Measurements from ENCODE around the gene GNA15.

Gene GNA15

DNA sequence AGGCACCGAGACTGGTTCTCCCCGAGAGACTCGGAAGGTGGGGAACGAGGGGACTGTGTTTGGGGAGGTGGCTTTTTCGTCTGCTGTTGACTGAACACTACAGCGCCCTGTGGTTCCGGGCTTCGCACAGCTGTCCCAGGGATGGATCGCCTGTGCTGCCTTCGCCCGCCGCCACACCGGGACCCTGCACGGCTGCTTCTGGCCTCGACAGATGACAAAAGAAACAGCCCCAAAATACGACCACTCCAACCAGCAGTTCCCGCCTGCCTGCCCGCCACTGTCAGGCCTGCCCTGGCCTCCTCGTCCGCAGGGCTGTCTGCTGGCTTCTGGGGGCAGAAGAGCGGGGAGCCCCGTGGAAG is 13.3 kb upstream of the GNA15 start:
- no peak for DNase-seq

DNA sequence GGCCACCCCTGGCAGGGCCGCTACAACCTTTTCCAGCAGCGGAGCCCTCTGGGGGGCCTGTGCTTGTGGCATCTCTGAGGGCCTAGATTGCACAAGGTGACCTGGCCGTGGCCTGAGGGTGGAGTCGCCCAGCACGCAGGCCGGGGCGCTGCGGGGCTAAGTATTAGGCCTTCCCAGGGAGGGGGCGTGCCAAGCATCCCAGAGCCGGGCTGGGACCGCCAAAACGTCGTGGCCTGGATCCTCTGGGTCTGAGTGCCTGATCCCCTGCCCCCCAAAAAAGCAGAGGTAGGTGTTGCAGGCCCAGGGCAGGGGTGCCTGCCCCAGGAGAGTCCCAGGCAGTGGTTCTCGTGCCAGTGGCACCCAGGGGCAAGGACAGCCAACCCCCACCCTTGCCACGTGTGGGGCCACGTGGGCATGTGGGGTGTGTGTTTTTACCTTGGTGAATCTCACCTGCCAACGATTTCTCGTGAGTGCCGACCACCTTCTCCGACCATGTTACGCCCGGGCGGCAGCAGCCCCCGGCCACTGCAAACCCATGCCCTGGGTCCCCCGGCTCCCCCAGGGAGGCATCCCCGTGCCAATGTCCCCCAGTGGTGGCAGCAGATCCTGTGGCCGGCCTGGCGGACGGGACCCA is 12.6 kb upstream of the GNA15 start:
- no peak for DNase-seq

DNA sequence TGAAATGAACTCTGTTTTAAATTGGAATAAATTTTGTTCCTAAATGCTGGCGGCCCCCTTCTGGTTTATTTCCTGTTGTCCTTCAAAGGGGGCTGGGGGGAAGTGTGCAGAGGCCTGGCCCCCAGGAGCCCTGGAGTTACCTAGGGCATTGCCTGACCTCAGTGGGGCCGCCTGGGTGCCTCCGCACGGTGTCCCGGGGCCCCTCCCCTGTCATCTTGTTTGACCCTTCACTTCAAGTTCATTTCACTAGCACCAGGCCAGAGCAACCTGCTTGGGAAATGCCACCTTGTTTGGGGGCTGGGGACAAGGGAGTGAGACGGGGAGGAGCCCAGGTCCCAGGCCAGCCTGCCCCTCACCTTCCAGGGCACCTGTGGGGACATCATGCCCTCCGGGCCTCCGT is 11.9 kb upstream of the GNA15 start:
- no peak for DNase-seq

DNA sequence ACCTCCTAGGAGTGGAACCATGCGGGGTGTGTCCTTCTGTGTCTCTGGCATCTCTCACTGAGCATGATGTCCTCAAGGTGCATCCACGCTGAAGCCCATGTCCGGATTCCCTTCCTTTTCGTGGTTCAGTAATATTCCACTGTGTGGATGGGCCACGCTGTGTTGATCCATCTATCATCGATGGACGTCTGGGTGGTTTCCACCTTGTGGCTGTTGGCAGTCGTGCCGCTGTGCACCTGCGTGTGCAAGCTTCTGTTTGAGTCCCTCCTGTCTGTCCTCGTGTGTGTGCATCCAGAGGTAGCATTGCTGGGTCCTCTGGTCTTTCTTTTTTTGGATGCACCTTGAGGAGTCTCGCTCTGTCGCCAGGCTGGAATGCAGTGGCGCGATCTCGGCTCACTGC is 11.2 kb upstream of the GNA15 start:
- no peak for DNase-seq

DNA sequence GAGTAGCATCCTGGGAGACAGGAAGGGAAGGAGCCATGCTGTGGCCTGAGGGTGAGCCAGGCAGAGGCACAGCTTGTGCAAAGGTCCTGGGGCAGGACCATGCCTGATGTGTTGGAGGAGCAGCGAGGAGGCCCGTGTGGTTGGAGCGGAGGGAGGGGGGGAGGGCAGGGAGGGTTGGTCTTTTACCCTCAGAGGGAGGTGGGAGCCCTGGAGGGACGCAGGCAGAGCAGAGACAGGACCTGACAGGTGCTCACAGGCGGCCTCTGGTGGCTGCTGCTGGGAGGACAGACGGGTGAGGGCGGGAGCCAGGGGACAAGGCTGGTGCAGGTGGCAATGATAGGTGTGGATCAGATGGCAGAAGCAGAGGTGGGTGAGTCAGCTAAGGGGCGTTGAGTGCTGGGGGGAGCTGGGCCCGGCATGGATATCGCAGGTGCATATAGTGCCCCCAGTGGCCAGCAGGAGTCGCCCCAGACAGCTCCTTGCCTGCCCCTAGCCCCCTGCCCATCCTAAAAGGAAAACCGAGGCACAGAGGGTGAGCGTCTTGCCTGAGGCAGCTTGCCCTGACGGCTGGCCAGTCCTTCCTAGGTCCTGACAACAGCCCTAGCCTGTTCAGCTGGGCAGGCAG is 9.8 kb upstream of the GNA15 start:
- no peak for DNase-seq

DNA sequence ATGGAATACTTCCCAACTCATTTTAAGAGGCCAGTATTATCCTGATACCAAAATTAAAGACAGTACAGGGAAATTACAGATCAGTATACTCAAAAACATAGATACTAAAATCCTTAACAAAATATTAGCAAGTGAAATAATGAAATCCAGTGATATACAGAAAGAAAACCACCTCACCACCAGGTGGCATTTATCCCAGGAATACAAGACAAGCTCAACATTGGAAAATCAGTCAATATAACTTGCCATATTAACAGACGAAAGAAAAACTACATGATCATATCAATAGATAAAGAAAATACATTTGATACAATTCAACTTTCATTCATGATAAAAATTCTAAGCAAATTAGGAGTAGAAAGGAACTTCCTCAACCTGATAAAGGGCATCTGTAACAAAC is 6.7 kb upstream of the GNA15 start:
- peak; percentile 35 for DNase-seq

DNA sequence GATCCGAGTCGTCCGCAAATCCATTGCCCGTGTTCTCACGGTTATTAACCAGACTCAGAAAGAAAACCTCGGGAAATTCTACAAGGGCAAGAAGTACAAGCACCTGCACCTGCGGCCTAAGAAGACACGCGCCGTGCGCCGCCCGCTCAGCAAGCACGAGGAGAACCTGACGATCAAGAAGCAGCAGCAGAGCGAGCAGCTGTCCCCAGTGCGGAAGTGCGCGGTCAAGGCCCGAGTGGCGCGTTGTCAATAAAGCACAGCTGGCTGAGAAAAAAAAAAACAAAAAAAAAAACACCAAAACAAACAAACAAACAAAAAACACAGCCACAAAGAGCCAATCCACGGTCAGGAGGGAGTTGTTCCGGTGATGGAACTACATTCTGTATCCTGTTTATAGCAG is 4.7 kb upstream of the GNA15 start:
- DNase-seq: no peak

DNA sequence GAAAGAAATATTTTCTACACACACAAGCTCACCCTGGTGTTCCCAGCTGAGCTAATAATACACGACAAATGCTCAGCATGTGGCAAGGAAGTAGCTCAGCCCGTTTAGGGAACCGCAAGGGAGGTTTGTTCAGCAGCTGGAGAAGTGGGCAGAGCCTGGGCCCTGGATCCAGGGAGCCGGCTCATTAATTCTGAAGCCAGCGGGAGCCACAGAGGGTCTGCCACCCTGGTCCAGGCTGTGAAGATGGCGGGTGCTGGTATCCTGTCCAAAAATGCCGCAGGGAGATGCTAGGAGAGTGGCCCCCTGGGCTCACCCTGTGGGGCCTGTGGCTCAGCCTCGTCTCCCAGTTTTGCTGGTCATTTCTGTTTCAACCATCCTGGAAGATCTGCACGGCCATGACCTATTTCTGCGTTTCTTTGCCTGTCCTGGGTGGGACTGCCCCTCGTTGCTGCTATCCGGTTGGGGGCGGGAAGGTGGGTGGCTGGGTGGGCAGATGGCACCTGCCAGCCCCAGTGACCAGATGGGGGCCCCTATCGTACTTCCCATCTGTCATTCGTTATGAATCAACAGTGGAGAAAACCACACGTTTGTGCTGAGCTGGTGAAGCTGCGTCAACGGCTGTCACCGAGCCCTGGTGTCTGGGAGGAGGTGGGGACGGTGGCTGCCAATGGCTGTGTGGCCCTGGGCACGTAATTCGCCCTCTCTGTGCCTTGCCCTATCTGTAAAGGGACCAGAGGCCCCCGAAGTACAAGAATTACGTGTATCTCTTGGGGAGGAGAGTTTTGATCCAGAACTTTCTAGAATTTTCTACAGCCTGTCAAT is 2.7 kb upstream of the GNA15 start:
- peak; percentile 85 for DNase-seq

DNA sequence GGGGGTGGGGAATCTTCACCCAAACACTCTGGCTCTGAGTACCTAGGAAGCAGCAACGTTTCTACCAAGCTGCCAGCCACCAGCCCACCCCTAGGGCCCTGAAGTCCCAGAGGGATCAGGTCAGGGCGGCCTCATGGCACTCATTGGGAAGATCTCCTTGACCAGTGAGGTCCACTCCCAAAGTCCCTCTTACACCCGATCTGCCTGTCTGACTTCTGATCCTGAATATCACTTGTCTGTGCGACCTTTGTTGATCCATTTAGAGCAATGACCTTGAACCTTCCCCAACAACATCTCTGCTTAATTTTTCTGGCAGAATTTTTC is 2.1 kb upstream of the GNA15 start:
- DNase-seq: no peak

DNA sequence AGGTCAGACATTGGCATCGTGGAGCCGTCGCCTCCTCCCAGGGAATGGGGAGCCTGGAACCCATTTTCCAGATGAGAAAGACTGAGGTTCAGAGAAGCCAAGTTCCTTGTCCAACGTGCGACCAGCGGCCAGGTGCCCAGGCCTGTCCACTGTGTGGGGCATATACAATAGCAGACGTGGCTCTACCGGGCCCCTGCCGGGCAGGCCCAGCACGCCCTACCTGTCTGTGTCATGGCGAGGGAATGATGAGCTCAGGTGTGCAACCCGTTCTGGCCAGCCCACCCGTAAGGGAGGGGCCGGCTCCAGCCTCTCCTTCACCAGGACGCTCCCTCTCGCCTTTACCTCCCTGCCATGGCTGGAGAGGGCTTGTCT is 837 bp downstream of the GNA15 start:
- no peak for DNase-seq

DNA sequence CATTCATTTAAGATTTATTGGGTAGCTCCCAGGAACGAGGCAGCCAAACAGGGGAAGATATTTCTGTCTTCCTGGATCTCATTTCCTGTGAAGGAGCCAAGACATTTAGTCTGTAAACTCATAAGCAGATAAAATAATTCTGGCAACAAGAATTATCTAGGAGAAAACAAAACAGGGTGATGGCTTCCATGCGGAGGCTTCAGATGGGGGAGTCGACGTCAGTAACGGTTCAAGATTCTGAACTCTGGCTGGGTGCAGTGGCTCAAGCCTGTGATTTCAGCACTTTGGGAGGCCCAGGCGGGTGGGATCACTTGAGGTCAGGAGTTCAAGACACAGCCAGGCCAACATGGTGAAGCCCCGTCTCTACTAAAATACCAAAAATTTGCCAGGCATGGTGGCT is 1.3 kb downstream of the GNA15 start:
- DNase-seq: no peak

DNA sequence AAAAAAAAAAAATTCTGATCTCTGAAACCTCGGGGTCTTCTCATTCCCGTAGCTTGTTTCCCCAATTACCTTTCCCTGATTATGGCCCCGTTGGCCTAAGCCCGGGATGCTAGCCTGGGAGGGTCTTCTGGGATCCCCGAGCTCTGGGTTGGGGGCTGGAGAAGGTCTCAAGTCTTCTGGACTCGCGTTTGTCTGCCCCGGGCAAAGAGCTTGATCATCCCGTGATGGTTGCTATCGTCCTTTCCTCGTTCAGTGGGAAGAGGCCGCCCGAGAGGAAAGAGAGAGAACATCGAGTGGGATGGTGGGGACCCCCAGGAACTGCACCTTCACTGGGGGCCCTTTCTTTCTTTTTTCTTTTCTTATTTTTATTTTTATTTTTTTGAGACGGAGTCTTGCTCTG is 2.4 kb downstream of the GNA15 start:
- DNase-seq: no peak

DNA sequence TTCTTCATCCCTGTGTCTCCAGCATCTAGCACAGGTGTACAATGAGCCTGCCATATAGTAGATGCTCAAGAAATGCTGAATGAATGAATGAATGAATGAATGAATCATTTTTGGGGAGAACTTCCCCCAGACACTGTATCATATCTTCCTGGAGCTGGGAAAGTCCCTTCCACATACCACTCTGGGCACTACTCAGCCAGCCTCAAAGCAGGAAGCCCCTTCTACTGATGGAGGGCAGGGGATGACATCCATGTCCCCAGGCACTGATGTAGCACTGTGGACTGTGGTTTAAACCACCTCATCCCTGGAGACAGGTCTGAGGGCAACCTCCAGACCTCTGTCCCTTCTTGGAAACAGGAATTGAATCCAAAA is 4.8 kb downstream of the GNA15 start:
- no peak for DNase-seq

DNA sequence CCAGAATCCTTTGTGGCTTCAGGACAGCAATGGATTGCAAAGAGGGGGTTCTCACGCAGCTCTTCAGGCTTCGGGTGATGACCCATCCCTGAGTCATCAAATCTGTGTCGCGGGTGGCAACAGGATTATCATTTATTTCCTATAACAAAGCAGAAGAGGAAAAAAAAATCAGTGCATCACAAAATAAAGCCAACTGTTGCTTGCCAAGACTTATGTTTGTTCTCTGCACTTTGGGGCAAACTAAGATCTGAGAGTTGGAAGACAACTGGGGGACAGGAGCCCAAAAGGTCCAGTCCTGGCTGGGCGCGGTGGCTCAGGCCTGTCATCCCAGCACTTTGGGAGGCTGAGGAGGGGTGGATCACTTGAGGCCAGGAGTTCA is 6.4 kb downstream of the GNA15 start:
- DNase-seq: no peak

DNA sequence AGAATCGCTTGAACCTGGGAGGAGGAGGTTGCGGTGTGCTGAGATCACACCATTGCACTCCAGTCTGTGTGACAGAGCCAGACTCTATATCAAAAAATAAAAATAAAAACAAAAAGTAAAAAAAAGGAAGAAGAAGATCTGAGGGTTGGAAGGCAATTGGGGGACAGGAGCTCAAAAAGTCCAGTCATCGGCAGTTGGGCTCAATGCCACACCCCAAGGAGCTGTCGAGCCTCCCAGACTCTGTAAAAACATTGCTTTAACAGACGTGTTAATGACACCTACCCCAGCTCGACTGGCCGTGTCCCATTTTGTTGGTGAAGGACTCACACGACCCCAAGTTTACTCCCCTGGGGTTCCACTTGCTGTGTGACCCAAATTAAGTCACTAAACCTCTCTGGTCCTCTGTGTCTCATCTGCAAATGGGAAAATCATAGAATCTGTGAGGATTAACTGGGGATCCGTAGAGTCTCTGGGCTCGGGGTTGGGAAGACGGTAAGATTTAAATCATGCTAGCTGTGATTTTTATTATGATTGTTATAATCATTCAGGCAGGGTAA is 7.0 kb downstream of the GNA15 start:
- no peak for DNase-seq

DNA sequence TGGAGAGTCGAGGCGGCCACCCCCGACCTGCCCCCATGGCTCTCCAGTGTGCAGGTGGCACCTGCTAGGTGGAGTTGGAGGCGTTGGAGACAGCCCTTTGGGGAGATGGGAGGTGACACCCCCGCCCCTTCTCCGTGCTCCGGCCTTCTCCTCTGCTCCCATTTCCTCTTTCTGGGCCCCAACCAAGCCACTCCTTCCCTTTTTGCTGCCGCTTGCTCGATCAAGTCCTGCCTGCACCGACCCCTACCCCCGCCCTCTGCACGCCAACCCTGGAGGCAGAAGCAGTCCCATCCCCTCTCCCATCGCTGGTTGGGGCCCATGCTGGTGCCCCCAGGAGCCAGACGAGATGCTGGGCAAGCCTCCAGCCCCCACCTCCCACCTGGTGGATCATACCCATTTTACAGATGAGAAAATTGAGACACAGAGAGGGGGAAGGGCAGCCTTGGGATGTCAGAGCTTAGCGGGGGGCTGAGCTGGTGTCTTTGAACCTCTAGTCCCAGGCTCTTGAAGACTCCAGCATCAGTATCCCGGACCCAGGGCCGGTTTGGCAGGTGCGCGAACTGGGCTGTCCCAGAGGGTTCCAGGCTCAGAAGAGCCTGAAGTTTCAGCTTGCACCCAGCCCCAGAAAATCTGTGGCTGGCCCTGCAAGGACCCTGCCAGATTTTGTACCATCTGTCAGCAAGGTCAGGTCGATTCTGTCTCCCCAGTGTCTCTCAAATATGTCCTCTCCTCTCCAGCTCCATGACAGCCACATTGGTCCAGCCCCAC is 10.3 kb downstream of the GNA15 start:
- no peak for DNase-seq

DNA sequence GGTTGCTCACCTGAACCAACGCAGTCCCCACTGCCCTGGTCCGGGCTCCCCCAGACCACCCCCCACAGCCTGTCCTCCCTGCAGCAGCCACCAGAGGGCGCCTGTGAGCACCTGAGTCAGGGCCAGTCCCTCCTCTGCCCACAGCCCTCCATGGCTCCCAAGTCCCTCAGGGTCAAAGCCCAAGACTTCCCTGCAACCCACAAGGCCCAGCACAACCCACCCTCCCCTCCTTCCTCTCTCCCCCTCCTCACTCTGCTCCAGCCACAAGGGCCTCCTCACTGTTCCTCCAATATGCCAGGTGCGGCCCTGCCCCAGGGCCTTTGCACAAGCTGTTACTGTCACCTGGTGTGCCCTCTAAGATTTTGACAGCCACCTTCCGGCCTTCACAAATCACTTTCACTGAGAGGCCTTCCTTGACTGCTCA is 10.9 kb downstream of the GNA15 start:
- DNase-seq: no peak

DNA sequence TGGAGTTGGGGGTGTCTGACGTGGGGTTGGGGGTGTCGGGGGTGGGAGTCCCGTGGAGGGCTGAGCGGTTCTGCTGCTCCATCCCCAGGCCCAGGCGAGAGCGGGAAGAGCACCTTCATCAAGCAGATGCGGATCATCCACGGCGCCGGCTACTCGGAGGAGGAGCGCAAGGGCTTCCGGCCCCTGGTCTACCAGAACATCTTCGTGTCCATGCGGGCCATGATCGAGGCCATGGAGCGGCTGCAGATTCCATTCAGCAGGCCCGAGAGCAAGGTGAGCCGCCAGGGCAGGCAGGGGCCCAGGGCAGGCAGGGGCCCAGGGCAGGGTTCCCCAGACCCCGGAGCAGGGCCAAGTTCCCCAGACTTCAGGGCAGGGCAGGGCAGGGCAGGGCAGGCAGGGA is 12.7 kb downstream of the GNA15 start:
- no peak for DNase-seq

DNA sequence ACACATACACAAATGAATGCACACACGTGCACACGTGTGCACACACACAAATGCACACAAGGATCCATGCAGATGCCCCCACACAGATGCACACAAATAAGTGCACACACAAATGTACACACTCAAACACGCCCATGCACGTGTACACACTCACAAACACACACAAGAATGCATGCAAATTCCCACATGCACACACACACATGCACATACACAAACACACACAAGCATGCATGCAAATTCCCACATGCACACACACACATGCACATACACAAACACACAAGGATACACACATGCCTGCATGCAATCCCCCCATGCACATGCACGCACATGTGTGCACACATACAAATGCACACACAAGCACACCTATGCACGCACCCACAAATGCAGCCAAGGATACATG is 13.3 kb downstream of the GNA15 start:
- DNase-seq: no peak

DNA sequence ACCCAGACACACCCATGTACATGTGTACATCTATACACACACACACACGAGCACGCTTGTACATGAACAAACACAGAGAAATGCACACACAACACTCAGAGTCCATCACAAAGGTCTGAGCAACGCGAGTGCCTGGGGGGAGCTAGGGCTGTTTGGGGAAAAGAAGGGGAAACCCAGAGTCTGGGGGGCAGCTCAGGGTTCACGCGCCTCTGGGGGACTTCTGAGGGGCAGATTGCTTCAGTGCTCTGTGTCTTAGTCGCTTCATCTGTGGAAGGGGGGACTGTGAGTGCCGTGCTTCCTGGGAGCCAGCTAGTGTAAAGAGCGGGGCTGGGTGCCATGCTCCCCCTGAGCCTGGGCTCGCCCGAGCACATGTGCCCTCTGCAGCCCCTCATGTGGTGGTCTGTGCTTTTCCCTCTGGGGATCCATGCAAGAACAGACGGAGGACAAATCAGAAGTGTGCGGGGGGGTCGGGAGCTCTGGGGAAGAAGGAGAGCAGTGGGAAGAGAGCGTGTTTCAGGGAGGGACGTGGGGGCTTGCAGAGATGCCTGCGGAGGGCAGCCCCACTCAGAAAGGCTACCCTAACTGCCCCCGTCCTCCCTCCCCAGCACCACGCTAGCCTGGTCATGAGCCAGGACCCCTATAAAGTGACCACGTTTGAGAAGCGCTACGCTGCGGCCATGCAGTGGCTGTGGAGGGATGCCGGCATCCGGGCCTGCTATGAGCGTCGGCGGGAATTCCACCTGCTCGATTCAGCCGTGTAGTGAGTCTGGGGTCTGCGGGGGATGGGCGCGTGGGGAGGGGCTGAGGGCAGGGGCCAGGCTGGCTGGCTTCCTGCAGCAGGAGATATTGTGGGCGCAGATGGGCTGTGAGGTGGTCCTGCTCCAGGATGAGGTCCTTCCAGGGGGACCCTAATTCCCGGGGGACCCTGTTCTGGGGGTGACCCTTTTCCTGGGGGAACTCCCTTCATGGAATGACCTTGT is 14.0 kb downstream of the GNA15 start:
- DNase-seq: no peak

DNA sequence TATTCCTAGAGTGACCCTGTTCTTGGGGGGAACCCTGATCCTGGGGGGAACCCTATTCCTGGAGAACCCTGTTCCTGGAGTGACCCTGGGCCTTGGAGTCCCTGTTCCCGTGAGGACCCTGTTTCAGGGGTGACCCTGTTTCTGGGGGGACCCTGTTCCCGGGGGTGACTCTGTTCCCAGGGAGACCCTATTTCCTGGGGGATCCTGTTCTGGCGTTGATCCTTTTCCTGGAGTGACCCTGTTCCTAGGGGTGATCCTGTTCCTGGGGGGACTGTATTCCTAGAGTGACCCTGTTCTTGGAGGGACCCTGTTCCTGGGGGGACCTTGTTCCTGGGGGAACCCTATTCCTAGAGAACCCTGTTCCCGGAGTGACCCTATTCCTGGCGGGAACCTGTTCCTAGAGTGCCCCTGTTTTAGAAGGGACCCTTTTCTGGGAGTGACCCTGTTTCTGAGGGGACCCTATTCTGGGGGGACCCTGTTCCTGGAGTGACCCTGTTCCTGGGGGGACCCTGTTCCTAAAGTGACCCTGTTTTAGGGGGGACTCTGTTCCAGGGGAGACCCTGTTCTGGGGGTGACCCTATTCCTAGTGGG is 15.0 kb downstream of the GNA15 start:
- no peak for DNase-seq
